GM10248 (cell line): ENCODE data around the gene GOLIM4.

Source experiments
- CTCF ChIA-PET: fragments of 300-600 bp; sonication (Branson Sonifier 250); formaldehyde crosslinking; extraction: SDS; loops from one replicate; lab custom pipeline; 2021; ENCODE audit warnings: antibody characterized with exemption; lab: Yijun Ruan, JAX
- POLR2A ChIA-PET: fragments of 350-650 bp; sonication (Branson Sonifier 250); formaldehyde crosslinking; extraction: SDS; loops from one replicate; lab custom pipeline; 2020; ENCODE audit warnings: antibody characterized with exemption; lab: Yijun Ruan, JAX
- DNase-seq: peaks from one replicate; pipeline ENCODE4 v3.0.0; 2012; ENCODE audit errors: extremely low spot score
- CTCF ChIP-seq: IDR thresholded peaks from 2 replicates; pipeline ENCODE4 v1.5.1; 2012; ENCODE audit warnings: mild to moderate bottlenecking, low read depth; ENCODE audit errors: extremely low read depth, missing control alignments, control extremely low read depth

Gene GOLIM4

DNA sequence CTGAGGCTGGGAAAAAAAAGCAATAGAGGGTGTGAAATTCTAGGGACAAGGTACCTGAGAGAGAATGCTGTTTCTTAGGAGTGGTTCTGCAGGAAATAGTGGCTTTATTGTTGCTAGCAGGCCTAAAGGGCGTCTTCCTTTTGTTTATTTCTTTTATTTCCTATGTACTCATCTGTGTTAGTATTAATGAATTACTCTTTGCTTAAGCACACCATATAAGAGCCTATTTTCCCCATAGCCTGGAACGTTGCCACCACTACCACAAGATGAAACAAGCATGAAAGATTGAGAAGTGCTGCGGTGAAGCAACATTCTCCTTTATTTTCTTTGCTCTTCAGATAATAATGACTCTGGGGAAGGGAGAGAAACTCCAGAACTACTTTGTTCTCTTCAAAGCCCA is 21.3 kb upstream of the GOLIM4 start:
- ChIA-PET CTCF (interaction anchor here (1.2 to 1.3 kb wide), 2 partner anchors 10 to 21 kb away, joined by 3 read pairs; no protein-coding TSS in a partner anchor), POLR2A (no interaction called here)
- DNase-seq: no peak
- TF ChIP-seq CTCF: no peak

DNA sequence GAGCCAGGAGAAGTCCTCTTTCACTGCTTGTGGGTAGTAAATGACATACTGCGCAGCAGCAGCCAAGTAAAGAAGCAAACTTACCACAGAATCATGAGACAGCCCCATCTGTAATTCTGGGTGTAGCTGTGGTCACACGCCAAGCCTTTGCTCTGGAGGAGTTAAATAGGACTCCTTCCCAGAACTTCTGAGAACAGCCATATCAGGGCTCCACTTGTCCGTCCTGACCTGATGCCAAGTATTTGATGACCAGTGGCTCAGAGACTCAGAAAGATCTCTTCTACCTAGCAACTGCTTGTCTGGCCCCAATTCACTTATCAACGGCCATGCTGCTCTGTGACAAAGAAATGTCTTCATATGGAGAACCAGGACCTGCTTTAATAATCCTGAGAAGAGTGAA is 20.6 kb upstream of the GOLIM4 start:
- TF ChIP-seq CTCF: no peak
- CTCF ChIA-PET: interaction anchor here (1.2 to 1.3 kb wide), 2 partner anchors 11 to 21 kb away, joined by 3 read pairs; no protein-coding TSS in a partner anchor
- POLR2A ChIA-PET: no interaction called here
- DNase-seq: no peak

- ChIA-PET CTCF (interaction anchor here (0.9 to 6.1 kb wide), 4 partner anchors 10 to 52 kb away, joined by 3 to 27 read pairs (median 4); no protein-coding TSS in a partner anchor), POLR2A (no interaction called here)
- no peak for TF ChIP-seq CTCF
These were observed 18.1 kb upstream of the GOLIM4 start for GRCh38 chr3:168113848-168114247.

DNA sequence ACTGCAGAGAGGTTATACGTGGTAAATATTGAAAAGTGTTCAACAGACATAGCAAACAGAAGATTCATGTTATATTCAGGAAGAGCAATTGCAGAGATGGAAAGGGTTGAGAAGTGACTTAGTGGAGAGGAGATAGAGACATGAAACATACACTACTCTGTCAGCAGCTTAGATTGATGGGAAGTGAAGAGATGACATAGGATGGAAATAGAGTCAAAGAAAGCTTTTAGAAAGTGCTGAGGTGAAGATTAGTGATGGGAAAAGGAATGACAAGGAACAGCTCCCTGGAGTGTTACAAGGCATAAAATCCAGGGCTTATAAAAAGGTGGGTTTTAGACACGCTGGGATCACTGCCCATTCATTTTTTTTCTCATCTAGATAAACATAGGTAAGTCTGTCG is 17.2 kb upstream of the GOLIM4 start:
- TF ChIP-seq CTCF: no peak
- CTCF ChIA-PET: interaction anchor here (1.3 to 6.1 kb wide), 2 partner anchors 12 to 14 kb away, joined by 3 to 27 read pairs; no protein-coding TSS in a partner anchor
- POLR2A ChIA-PET: no interaction called here
- no peak for DNase-seq

More at GRCh38 chr3:168113848-168114247, 18.1 kb upstream of the GOLIM4 start:
- DNase-seq: no peak

DNA sequence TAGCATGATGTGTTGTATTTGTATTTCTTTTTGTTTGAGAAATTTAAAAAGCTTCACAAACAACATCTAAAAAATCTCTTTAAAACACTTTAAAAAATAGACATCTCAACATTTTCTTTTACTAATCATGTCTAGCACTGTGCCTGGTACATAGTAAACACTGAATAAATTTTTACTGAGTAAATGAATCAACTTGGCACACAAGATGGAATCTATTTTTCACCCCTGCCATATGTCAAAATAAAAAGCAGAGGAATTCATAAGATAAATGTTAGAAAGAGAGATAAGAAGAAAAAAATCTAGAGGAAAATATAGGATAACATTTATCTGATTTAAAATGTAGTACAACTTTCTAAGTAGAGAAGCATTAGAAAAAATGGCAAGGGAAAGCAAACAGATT is 8.6 kb upstream of the GOLIM4 start:
- TF ChIP-seq CTCF: no peak
- ChIA-PET POLR2A (no interaction called here), CTCF (no interaction called here)
- no peak for DNase-seq

DNA sequence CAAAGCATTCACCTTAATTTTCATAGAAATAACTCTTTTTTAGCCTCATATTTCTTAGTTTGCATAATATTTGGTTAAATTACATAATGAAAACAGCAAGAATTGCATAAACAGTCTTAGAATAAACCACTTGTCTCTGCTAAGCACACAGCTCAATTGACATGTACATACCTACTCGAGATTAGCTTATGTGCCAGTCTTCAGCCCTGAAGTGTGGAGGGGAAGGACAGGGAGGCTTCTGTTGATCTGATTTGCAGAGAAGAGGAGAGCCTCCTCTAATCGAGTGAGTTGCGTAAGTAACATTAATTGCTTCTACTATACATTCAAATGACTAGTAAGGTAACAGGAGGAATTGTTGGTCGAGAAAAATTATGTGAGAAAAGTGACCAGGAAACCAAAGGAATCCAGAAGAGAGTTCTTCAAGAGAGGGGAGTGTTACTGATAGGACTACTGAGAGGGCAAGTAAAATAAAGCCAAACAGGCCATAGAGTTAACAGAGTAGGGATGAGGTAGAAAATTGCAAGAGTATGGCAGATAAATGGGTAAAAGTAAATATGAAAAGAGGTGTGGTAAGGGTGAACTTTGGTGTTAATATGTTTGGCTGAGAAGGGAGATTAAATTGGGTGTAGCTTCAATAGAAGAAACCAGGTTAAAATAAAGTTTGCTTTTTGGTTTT is 7.1 kb upstream of the GOLIM4 start:
- DNase-seq: no peak
- no peak for TF ChIP-seq CTCF
- ChIA-PET POLR2A (no interaction called here), CTCF (interaction anchor here (2.9 kb wide), 1 partner anchor 14 kb away, joined by 14 read pairs; no protein-coding TSS in a partner anchor)
